Measurements from ENCODE around the gene EXPH5.

Gene EXPH5

DNA sequence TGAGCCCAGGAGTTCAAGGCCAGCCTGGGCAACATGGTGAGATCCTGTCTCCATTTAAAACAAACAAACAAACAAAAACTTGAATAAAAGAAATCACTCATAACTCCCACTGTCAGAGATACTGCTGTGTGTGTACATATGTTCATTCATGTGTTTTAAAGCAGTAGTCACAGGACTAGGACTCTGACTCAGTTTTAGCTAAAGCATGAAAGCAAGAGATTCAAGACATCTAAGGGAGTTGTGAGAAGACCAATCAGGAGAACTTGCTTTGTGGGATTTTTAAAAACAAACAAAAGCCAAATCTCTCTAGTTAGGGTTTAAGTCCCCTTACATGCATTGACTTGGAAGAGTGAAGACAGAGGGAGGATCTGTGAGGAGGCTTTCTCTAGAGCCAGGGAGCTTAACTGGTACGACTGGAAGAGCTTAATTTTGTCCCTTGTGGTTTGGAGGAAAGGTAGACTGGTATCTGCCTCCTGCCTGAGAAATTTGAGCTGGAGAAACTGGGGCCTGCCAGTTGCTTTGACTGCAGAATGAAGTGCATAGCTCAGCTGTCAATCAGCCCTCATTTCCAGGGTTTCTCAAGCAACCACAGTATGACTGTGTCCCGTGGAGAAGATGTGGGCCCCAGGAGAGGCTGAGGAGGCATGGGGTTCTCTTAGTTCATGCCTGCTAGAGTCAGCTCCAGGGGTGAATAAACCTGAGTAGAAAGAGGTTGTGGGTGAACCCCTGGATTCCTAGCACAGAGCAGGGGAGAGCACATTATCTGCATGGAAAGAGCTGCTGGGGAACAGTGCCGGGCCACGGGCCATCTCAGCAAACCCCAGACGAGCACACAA is 30.6 kb downstream of the EXPH5 start:
- Histone ChIP-seq H3K4me1 (ENCODE audit: control insufficient read depth, insufficient read depth, low read length) (peaks cover 8% of the 10 kb centered on the region), H3K4me3 (ENCODE audit: low read depth, low read length) (no peak overlapping the region), H3K9me3 (ENCODE audit: control insufficient read depth, insufficient read depth, low read depth, low read length) (no peaks in the 10 kb centered on the region), H3K27ac (ENCODE audit: extremely low read depth, low read depth, low read length) (no peak overlapping the region), H3K36me3 (ENCODE audit: control insufficient read depth in 2 of 2, insufficient read depth in 1 of 2, low read length in 2 of 2) (no peaks in the 10 kb centered on the region)
- TF ChIP-seq, protein P1, sequence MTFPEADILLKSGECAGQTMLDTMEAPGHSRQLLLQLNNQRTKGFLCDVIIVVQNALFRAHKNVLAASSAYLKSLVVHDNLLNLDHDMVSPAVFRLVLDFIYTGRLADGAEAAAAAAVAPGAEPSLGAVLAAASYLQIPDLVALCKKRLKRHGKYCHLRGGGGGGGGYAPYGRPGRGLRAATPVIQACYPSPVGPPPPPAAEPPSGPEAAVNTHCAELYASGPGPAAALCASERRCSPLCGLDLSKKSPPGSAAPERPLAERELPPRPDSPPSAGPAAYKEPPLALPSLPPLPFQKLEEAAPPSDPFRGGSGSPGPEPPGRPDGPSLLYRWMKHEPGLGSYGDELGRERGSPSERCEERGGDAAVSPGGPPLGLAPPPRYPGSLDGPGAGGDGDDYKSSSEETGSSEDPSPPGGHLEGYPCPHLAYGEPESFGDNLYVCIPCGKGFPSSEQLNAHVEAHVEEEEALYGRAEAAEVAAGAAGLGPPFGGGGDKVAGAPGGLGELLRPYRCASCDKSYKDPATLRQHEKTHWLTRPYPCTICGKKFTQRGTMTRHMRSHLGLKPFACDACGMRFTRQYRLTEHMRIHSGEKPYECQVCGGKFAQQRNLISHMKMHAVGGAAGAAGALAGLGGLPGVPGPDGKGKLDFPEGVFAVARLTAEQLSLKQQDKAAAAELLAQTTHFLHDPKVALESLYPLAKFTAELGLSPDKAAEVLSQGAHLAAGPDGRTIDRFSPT (tag by site-specific recombination; IDR thresholded peaks at IDR 0.05), result no peak
- no peak for TF ChIP-seq KLF8 (tag by site-specific recombination; IDR thresholded peaks at IDR 0.05)
- TF ChIP-seq ZFP69B (tag by site-specific recombination; IDR thresholded peaks at IDR 0.05), result peak; percentile 27; the same call in 1 of the 2 replicates
- TF ChIP-seq, protein P2, sequence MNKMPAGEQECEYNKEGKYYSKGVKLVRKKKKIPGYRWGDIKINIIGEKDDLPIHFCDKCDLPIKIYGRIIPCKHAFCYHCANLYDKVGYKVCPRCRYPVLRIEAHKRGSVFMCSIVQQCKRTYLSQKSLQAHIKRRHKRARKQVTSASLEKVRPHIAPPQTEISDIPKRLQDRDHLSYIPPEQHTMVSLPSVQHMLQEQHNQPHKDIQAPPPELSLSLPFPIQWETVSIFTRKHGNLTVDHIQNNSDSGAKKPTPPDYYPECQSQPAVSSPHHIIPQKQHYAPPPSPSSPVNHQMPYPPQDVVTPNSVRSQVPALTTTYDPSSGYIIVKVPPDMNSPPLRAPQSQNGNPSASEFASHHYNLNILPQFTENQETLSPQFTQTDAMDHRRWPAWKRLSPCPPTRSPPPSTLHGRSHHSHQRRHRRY (tag by site-specific recombination; IDR thresholded peaks at IDR 0.05), result no peak
- TF ChIP-seq ZIC2 (tag by site-specific recombination; IDR thresholded peaks at IDR 0.05), result peak; percentile 59
- TF ChIP-seq, protein P3, sequence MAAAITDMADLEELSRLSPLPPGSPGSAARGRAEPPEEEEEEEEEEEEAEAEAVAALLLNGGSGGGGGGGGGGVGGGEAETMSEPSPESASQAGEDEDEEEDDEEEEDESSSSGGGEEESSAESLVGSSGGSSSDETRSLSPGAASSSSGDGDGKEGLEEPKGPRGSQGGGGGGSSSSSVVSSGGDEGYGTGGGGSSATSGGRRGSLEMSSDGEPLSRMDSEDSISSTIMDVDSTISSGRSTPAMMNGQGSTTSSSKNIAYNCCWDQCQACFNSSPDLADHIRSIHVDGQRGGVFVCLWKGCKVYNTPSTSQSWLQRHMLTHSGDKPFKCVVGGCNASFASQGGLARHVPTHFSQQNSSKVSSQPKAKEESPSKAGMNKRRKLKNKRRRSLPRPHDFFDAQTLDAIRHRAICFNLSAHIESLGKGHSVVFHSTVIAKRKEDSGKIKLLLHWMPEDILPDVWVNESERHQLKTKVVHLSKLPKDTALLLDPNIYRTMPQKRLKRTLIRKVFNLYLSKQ (tag by site-specific recombination; IDR thresholded peaks at IDR 0.05; ENCODE audit: borderline replicate concordance), result no peak
- no peak for TF ChIP-seq ZNF558 (tag by site-specific recombination; IDR thresholded peaks at IDR 0.05)
- TF ChIP-seq YY1 (tag by site-specific recombination; IDR thresholded peaks at IDR 0.05), result no peak
- TF ChIP-seq ZNF792 (tag by site-specific recombination; IDR thresholded peaks at IDR 0.05), result no peak
- no peak for TF ChIP-seq ZSCAN23 (tag by site-specific recombination; IDR thresholded peaks at IDR 0.05)
- TF ChIP-seq GLI2 (tag by site-specific recombination; IDR thresholded peaks at IDR 0.05; ENCODE audit: borderline replicate concordance, low read depth), result no peak
- TF ChIP-seq, protein P4, sequence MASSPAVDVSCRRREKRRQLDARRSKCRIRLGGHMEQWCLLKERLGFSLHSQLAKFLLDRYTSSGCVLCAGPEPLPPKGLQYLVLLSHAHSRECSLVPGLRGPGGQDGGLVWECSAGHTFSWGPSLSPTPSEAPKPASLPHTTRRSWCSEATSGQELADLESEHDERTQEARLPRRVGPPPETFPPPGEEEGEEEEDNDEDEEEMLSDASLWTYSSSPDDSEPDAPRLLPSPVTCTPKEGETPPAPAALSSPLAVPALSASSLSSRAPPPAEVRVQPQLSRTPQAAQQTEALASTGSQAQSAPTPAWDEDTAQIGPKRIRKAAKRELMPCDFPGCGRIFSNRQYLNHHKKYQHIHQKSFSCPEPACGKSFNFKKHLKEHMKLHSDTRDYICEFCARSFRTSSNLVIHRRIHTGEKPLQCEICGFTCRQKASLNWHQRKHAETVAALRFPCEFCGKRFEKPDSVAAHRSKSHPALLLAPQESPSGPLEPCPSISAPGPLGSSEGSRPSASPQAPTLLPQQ (tag by site-specific recombination; IDR thresholded peaks at IDR 0.05), result peak; percentile 74
- TF ChIP-seq ZSCAN16 (tag by site-specific recombination; IDR thresholded peaks at IDR 0.05), result no peak
- POLR2A ChIA-PET, result no interaction called here
- CTCF ChIA-PET, result no interaction called here

DNA sequence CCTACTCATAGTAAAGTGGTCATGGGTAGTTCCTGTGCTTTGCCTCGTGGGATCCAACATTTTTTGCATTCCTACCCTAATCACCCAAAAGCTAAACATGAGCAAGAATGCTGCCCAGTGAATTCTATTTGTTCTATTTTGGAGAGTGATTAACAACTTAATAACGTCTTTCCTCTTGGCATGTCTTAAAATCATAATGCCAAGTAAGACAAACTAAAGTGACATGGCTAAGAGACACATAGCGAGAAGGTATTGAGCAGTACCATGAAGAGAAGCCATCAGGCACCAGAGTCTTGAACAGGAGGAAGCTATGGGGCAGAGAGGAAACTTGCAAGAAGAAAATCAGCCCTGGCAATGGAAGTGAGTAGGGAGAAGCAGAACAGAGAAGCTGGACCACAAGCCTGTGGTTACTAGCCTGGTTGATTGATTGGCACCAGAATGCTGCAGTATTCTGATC is 32.0 kb downstream of the EXPH5 start:
- Histone ChIP-seq H3K27ac (ENCODE audit: extremely low read depth, low read depth, low read length) (no peak overlapping the region), H3K4me1 (ENCODE audit: control insufficient read depth, insufficient read depth, low read length) (peaks cover 8% of the 10 kb centered on the region), H3K9me3 (ENCODE audit: control insufficient read depth, insufficient read depth, low read depth, low read length) (no peaks in the 10 kb centered on the region), H3K4me3 (ENCODE audit: low read depth, low read length) (no peak overlapping the region), H3K36me3 (ENCODE audit: control insufficient read depth in 2 of 2, insufficient read depth in 1 of 2, low read length in 2 of 2) (no peaks in the 10 kb centered on the region)
- no peak for TF ChIP-seq ZNF560 (tag by site-specific recombination; IDR thresholded peaks at IDR 0.05; ENCODE audit: borderline replicate concordance)
- no peak for TF ChIP-seq ZNF10 (tag by site-specific recombination; IDR thresholded peaks at IDR 0.05)
- no peak for TF ChIP-seq ZNF549 (tag by site-specific recombination; IDR thresholded peaks at IDR 0.05)
- TF ChIP-seq, protein P5, sequence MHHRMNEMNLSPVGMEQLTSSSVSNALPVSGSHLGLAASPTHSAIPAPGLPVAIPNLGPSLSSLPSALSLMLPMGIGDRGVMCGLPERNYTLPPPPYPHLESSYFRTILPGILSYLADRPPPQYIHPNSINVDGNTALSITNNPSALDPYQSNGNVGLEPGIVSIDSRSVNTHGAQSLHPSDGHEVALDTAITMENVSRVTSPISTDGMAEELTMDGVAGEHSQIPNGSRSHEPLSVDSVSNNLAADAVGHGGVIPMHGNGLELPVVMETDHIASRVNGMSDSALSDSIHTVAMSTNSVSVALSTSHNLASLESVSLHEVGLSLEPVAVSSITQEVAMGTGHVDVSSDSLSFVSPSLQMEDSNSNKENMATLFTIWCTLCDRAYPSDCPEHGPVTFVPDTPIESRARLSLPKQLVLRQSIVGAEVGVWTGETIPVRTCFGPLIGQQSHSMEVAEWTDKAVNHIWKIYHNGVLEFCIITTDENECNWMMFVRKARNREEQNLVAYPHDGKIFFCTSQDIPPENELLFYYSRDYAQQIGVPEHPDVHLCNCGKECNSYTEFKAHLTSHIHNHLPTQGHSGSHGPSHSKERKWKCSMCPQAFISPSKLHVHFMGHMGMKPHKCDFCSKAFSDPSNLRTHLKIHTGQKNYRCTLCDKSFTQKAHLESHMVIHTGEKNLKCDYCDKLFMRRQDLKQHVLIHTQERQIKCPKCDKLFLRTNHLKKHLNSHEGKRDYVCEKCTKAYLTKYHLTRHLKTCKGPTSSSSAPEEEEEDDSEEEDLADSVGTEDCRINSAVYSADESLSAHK (tag by site-specific recombination; IDR thresholded peaks at IDR 0.05), result no peak
- no peak for TF ChIP-seq ZNF19 (tag by site-specific recombination; IDR thresholded peaks at IDR 0.05; ENCODE audit: low read depth)
- TF ChIP-seq ZNF623 (tag by site-specific recombination; IDR thresholded peaks at IDR 0.05), result no peak
- CTCF ChIA-PET, result interaction anchor here (0.6 kb wide), 1 partner anchor 18 kb away, joined by 3 read pairs; no protein-coding TSS in a partner anchor
- POLR2A ChIA-PET, result no interaction called here
